ENCODE measurements around the gene PEX14.

PEX14 gene

DNA sequence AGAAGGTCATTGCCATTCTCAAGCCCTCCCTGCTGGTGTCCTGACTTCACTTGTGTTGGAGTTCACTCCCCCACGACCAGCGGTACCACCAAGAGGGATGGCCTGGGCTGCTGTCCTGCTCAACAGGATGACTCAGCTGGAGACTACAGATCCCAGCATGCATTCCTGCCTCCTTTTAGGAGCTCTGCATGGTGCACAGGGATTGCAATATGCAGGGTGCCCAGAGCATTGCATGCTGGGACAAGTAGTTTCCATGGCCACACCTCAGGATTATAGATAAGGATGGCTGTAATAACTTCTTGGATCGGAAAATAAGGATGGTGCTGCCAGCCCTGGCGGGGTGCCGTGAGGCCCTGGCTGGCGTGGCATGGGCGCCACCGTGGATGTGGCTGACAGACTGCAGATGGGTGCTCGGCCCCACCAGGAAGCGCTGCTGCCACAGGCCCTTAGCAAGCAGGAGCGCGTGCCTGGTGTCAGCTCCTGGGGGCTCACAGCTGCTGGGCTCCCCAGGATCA, 171.7 kb downstream of the PEX14 start:
- DNase-seq (ENCODE audit: low read depth, low spot score) = no peak

DNA sequence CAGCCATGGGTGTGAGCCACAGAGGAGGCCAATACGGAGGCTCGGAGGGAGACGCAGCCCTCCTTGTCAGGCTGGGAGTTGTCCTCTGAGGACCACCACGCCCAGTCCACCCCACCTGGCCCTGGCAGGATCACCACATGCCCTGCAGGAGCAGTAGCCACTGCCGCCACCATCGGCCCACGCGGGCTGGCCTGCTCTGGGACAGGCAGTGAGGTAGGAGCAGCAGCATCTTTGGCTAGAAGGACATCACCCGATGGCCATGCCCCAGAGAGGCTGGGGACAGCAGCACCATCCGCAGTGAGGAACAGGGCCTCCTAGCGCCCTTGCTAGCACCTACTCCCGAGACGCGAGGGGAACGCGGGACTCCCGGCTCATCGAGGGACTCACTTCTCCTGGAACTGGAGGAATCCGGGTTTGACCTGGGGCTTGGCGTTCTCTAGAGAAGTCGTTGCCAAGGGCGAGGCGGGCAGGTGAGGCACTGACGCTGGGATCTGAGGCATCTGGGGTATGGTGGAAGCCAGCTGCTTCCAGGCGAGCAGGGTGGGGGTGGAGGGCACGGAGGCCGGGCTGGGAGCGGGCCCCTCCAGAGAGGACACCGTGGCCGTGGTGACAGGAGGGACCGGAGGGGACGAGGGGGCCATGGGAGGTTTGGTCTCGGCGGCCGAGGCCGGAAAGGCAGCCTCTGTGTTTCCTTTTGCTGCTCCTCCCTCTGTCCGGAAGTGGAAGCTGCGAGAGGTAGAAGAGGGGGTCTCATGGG, 172.8 kb downstream of the PEX14 start:
- no peak for DNase-seq (ENCODE audit: low read depth, low spot score)

DNA sequence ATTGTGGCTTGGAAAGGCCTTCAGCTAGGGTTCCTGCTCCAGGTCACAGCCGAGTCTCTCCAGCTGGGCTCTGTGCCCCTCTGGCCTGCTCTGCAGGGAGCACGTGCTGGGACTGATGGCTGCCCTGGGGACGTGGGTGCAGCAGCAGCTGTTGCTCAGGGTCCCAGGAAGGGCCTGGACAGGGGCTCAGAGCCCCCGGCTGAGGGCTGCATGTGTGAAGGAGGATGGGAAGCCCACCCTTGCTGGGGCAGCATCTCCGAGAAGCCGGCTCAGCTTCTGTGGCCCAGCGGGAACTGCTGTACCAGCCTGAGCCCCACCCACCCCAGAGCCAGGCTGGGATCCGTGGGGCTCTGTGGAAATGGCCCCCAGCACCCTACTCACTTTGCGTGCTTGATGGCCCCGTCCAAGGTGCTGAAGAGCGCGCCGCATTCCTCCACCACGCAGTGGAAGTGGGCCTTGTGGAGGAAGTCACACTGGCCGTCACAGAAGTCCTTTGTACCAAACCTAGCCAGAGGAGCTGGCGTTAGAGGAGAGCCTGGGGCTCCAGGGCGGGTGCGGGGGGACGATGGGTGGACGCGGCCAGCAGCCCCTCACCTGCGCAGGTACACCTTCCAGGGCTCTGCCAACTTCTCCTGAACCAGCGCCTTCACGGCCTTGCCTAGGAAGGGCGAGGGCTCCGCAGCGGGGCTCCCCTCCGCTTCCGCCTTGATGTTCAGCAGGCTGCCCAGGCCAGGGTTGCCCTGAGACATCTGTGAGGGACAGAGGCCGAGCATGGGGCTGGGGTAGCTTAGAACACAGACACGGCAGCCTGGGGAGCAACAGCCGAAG, 174.2 kb downstream of the PEX14 start:
- no peak for DNase-seq (ENCODE audit: low read depth, low spot score)

DNA sequence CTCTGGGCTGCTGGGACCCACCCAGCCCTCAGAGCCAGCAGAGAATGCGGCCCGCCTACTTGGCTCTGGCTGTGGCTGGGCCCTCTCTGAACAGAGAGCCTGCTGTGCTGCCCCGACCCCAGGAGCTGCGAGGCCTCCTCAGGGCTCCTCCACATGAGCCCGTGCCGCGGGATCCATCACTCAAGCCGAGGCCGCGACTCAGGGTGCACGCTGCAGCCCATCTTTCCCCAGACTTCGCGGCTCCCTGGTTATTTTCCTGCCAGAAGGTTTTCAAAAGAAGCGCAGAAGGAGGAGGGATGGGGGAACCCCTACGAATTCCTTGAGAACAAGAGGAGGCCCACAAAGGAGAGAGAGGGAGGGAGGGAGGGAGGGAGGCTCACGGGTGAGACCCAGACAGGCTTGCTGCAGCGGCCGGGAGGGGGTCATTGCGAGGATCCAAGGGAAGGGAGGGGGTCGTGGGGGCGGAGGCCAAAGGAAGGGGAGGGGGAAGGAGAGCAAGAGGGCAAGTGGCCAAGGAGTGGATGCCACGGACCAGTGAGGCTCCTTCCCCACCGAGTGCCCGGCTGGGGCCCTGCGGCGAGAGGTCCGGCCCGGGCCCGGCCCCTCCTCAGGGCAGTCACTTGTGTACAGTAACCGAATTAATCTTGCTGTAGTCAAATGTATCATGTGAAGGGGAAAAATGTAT, 174.9 kb downstream of the PEX14 start:
- DNase-seq (ENCODE audit: low read depth, low spot score) = no peak

DNA sequence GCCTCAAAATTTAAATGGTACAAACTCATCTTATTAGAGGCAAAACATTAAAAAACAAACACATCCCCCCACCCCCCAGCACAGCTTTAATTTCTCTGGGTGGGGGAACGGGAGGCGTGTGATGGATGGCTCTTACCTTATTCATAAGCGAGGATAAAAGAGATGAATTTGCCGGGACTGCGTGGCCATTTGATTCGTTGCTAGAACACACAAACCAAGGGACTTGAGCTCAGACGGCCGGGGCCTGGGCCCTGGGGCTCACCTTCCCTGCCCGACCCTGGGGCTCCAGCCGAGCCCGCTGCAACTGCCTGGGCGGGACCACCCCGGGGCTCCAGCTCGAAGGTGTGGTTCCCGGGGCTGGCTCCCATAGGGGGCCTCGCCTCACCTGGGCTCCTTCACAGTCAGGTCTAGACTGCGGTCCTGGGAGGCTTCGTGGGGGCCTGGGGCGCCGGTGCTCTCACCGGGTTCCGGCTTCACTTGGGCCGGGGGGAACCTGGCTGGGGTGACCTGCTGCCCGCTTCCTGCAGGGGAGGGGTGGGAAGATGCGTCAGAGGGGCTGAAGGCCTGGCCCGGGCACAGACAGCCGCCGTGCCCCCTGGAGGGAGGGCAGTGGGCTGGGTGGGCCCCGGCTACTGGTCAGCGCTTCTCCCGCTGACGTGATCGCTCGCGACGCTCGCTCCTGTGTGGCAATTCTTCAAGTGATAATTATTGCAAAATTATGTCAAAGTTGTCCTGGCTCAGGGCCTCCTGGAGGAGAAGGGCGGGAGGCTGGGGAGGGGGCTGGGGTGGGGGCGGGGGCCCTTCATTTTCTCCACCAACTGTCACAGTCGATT, 176.0 kb downstream of the PEX14 start:
- DNase-seq (ENCODE audit: low read depth, low spot score) = no peak

DNA sequence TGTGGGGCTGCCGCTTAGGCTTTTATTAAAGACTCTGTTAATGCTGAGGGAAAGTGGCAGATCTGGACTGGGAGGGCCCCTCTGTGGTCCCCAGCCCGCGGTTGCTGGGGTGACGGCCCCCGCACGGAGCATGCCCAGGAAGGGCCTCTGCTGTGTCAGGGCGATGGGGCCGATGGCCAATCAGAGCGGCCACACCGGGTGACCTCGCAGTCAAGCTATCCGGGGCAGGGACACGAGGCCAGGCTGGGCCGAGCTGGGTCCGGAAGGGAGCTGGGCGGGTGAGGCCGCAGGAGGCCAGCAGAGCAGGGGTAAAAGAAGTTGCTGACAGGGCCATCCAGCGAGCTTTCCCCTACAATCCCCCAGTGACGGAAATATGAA, 176.6 kb downstream of the PEX14 start:
- no peak for DNase-seq (ENCODE audit: low read depth, low spot score)

DNA sequence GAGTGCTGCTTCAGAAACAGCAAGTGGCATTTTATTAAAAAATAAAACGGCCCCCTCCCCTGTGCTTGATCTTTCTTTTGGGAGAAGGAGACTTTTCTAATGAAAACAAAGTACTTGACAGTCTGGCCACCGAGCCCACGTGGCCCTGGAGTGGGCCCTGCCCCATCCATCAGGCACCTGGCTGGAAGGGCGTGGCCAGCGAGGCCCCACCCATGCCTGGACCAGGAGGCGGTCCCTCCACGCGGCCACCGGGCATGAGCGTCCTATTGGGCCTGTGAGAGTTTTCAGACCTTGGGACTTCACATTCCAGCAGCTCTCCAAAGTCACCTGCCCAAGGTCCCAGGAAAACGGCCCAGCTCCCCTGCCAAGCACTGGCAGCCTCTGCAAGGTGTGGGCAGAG, 177.0 kb downstream of the PEX14 start:
- DNase-seq (ENCODE audit: low read depth, low spot score) = peak; percentile 60

DNA sequence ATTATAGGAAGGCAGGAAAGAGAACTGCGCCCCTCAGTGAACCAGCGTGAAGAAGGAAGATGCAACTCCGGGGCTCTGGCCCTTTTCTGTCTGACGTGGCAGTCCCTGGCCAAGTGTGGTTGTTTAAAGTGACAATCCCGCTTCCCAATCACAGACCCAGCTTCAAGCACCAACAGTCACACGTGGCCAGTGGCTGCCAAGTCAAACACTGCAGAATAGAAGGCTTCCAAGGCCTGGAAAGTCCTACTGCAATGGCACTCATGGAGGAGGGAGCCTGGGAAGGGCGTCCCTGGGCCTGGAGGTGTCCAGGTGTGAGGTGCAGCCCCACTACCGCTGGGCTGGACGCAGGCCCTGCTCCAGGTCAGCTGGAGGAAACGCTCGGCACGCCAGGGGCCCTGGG, 177.9 kb downstream of the PEX14 start:
- no peak for DNase-seq (ENCODE audit: low read depth, low spot score)

DNA sequence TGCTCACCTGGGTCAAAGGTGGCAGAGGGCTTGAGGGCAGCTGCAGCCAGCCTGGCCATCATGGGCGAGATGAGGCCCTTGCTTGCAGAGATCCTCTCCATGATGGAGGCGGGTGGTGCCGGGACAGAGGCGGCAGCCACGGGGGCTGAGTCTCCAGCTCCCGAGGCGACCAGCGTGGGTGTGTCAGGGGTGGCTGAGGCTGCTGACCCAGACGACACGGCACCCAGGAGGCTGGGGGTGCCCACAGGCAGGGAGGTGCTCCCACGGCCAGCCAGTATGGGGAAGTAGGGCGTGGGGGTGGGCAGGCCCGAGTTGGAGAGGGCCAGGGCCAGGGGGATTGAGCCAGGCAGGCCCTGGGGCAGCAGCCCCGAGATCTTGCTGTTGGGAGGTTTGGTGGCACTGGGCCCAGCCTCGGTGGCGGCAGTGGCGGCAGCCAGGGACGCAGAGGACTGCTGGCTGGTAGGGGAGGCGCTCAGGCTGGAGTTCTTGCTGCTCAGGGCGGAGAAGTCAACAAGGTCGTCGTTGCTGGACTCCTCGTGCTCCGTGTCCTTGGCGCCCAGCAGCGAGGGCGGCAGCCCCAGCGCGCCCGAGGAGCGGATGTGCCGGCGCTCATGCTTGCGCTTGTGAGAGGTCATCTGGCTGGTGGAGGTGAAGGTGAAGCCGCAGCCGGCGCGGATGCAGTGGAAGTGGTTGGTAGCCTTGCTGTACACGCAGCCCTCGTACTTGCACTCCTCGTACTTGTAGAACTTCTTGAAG, 178.8 kb downstream of the PEX14 start:
- DNase-seq (ENCODE audit: low read depth, low spot score) = no peak

DNA sequence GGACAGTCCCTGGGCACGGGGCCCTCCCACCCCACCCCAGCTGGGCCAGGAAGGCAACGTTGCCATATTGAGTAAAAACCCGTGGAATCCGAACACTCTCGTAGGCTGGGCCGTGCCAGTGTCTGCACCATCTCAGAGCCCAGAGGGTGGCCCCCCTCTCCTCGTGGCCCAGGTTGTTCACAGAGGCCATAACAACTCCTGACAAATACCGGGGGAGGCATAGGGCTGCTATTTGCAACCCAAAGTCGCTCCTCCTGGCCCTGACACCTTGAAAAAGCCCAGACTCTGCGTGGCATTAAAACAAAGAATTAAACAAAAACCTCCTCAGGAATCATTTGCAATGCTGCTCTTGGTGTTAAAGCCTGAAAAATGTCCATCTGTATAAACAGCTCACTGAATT, 180.3 kb downstream of the PEX14 start:
- DNase-seq (ENCODE audit: low read depth, low spot score) = no peak

DNA sequence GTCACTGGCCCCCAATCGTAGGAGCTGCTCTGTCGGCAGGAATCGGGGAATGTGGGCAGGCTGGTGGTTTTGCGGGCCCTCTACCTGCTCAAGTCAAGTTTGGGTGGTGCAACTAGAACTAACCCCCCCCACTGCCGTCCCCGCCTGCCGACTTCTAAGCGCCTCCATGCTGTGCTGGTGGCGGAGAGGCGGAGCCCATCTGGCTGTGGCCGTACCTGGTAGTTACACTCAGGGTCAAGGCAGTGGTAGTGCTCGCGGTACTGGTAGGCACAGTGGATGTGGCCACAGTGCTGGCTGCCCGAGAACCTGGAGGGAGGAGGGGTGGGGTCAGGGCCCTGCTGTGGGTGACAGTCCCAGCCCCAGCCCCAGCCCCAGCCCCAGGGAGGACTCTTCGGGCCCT, 181.7 kb downstream of the PEX14 start:
- DNase-seq (ENCODE audit: low read depth, low spot score) = no peak

DNA sequence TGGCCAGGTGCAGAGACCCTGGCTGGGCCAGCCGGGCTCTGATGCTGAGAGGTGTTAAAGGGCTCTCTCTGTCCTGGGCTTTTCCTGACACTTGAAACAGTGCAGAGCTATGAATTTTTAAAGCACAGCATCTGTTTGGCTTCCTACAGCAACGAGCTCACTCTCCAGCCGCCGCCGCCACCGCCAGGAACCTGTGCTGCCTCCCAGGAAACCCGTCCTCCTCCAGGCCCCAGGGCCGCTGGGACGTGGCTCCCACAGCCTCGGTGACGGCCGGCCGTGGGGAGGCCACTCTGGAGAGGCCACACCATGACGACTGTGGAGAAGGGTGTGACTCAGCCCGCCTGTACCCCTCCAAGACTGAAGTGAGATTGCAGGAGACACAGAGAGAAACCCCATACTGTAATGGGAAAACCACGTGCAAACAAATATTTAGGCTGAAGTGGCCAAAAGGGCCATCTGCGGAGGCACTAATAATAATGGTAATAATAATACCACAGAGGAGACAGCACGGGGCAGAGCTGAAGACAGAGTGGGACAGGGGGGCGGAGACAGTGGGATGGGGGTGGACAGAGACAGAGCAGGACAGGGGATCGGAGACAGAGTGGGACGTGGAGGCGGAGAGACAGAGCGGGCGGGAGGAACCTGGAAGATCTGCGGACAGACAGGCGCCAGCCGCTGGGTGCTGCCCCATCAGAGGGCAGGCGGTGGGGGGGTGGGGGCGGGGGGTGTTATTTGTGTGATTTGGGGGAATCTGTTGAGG, 182.5 kb downstream of the PEX14 start:
- DNase-seq (ENCODE audit: low read depth, low spot score) = no peak

DNA sequence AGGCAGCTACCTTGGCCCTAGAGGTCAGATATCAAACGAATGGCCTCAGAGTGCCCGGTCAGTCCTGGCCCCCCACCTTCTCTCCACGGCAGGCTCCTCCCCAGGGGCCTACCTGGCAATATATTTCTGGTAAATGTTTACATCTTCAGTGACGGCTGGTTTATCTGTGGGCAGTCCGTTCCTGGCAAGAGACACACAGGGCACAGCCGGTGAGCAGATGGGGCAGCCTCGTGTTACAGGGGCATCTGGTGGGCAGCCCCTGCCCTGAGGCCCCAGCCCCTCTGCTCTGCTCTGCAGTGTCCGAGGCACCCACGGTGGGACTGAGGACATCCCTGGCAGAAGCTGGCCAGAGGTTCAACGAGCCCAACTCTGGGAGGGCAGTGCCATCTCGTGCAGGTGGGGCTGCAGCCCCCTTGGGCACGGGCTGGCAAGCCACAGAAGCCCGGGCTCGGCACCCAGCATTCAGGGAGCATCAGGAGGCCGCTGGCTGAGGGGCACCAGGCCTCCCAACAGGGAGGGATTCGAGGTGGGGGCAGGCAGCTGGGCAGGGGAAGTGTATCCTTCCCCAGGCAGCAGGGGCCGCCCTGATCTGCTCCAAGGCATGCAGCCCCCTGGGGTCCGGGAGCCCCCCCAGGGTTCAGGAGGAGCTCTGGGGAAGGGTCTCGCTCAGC, 183.8 kb downstream of the PEX14 start:
- DNase-seq (ENCODE audit: low read depth, low spot score) = no peak

DNA sequence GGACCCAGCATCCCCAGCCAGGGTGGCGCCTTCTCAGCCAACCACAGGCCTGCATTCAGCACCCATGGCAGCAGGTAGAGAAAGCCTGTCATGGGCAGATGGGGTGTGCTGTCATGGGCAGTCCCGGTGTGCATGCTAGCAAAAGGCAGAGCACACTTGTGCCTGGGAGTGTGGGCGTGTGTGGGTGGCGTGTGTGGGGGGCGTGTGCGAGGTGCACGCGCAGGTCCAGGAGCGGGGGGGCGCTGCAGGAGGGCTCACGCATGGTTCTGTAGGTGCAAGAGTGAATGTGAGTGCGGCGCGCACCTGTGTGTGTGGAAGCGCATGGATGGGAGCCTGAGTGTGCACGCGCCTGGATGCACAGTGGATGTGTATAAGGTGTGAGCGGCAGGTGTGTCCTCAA, 184.5 kb downstream of the PEX14 start:
- DNase-seq (ENCODE audit: low read depth, low spot score) = no peak

DNA sequence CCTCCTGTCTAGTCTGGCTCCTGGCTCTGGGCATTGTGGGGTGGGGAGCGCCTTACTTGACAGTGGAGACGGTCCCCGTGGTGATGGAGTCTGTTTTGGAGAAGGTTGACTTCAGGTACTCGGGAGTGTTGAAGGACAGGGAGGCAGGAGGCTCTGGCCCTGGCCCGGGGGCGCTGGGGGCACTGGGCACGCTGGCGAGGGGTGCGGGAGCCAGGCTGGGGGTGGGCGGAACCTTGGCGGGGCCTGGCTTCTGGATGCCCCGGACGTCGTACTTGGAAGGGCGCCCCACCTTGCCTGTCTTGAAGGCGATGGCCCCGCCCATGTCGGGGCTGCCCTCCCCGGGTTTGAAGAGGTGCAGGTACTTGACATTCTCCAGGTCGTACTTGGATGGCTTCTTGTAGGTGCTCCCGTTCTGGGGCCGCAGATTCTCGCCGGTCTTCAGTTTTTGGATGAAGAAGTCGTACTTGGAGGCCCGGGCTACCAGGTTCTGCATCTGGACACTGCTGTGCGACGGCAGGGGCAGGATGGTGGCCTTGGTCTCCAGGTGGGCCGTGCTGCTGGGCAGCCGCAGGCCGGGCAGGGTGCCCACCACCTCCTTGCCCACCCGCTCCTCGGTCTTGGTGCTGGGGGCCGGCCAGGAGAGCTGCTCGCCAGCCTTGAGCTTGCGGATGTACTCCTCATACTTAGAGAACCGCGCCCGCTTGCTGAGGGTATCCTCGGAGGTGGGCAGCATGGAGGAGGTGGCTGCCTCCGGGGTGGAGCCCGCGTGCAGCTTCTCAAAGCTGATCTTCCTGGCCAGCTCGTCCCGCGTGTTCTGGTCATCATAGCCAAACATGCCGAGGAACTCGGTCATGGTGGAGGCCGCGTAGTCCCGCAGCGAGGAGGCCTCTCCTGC, 185.1 kb downstream of the PEX14 start:
- no peak for DNase-seq (ENCODE audit: low read depth, low spot score)

DNA sequence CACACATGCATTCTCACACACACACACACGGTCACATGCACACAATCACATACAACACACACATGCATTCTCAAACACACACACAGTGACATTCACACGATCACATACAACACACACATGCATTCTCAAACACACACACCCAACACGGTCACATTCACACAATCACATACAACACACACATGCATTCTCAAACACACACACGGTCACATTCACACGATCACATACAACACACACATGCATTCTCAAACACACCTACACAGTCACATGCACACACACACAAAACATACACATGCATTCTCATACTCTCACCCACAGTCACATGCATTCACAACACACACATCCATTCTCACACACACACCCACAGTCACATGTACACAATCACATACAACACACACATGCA, 186.7 kb downstream of the PEX14 start:
- no peak for DNase-seq (ENCODE audit: low read depth, low spot score)

DNA sequence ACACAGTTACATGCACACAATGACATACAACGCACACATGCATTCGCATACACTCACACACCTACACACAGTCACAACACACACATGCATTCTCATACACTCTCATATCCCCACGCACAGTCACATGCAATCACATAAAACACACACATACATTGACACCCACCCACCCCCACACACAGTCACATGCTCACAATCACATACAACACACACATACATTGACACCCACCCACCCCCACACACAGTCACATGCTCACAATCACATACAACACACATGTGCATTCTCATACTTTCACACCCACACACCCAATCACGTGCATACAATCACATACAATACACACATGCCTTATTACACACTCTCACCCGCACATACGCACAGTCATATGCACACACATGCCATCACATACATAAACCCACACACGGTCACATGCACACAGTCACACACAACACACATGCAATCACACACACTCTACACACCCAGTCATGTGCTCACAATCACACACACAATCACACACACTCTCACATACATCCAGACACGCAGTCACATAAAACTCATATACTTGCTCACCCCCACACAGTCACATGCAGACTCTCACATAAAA, 187.4 kb downstream of the PEX14 start:
- no peak for DNase-seq (ENCODE audit: low read depth, low spot score)

Data from ELF-1 (cell line).